ENCODE measurements around the gene HOTAIR.

- TF ChIP-seq CTCF (IDR thresholded peaks at IDR 0.05): no peak
- TF ChIP-seq REST (IDR thresholded peaks at IDR 0.05): no peak
- no peak for TF ChIP-seq EP300 (IDR thresholded peaks at IDR 0.05)
- no peak for TF ChIP-seq KDM5A (IDR thresholded peaks at IDR 0.05)
- TF ChIP-seq RCOR1 (IDR thresholded peaks at IDR 0.05; ENCODE audit: low read depth, low read length): no peak
- TF ChIP-seq MAFK (IDR thresholded peaks at IDR 0.05; ENCODE audit: partially characterized antibody): no peak
- TF ChIP-seq HDAC2 (IDR thresholded peaks at IDR 0.05): no peak
- TF ChIP-seq POLR2A (IDR thresholded peaks at IDR 0.05; ENCODE audit: low read length): no peak
- TF ChIP-seq NFE2L2 (conservative IDR thresholded peaks at IDR 0.05; ENCODE audit: low read length): no peak
Measured at GRCh38 chr12:53961025-53961761, 13.6 kb downstream of the HOTAIR start.

Measured in A549 (cell line).